ENCODE data around the gene CSF3R. TPM values are rescaled to one million over a fixed set of nuclear protein-coding genes. Genes with fewer than 3 reads are reported as not detected.

CSF3R gene
- total RNA-seq, 1 donor from 2014 or later = not detected

Other genes starting within 250 kb of the CSF3R start
- 0.74 and 1.5 TPM in 2 replicates for gene SH3D21, start 176.5 kb downstream of the CSF3R start, total RNA-seq
- 105 and 192 TPM in 2 replicates for gene EVA1B, start 159.3 kb downstream of the CSF3R start, total RNA-seq
- 20.4 and 57.0 TPM in 2 replicates for gene STK40, start 97.0 kb downstream of the CSF3R start, total RNA-seq
- 9.9 and 13.0 TPM in 2 replicates for gene LSM10, start 85.0 kb downstream of the CSF3R start, total RNA-seq
- 3.5 and 6.5 TPM in 2 replicates for gene OSCP1, start 32.5 kb downstream of the CSF3R start, total RNA-seq
- 57.7 and 88.7 TPM in 2 replicates for gene MRPS15, start 18.5 kb downstream of the CSF3R start, total RNA-seq